Left ventricle myocardium superior (tissue), 1 donor: Measurements from ENCODE around the gene RTN4R. TPM values are rescaled to one million over a fixed set of nuclear protein-coding genes. Genes with fewer than 3 reads are reported as not detected.
"Not testable (repeated sequence)": the region's sequence is repeated elsewhere in the genome, so short reads cannot be mapped to it uniquely, and the experiment has no call there.

Experiments used
- ATAC-seq: fragments of 200-7000 bp; cut with Tn5 transposase; one replicate; pipeline ENCODE4 v1.9.1; 2020; ENCODE audit warnings: mild to moderate bottlenecking, moderate library complexity
- DNase-seq: peaks from one replicate; pipeline ENCODE4 v3.0.0-alpha.2; 2020
- intact Hi-C: fragments of 100-400 bp; cut with micrococcal nuclease; formaldehyde crosslinking; loops from one replicate; pipeline ENCODE4 v1.11.0; 2022
- total RNA-seq: library from RNA; stranded (reverse); fragmentation: NEBNext Ultra II Directional; extraction: Animal tissue kit (Norgen Biotek cat#: 25700); gene quantifications from one replicate; pipeline ENCODE4 v1.2.1, GENCODE V29; 2021
- donor health status: DM: no; HTN: yes; CAD: no; lungs with severe emphysema.

The RTN4R gene
- total RNA-seq, 1 donor from 2014 or later: 1.2 TPM

DNA sequence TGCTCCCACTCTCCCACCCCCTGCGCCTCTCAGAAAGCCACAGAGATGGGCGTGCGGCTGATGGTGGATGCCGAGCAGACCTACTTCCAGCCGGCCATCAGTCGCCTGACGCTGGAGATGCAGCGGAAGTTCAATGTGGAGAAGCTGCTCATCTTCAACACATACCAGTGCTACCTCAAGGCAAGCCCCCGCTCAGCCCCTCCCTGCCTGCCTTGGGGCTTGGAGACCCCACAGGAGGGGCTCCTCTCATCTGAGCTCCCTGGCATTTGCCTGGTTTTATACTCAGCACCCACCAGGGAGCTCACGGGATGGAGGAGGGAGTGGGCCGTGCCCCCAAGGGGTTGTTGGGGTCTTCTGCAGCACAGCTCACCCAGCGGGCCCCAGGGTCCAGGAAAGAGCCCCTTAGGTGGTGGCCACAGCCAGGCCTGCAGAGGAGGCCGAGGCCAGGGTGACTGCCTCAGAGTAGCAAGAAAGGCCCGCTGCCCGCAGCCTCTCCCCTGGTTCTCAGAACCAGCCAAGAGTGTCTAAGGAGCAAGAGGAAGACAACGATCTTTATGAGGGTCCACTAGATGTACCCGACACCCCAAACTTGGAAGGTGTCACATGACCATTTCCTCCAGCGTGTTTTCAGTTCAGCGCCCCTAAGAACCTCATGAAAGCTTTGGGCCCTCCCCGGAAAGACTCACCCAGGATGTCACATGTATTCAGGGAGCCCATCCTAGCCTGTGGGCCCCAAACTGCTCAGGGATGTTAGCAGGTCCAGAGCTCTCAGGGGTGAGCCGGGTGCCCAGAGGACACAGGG lies 38.7 kb upstream of the RTN4R start:
- intact Hi-C loops, ATAC-seq: not testable (repeated sequence)
- peak; percentile 12 for DNase-seq

DNA sequence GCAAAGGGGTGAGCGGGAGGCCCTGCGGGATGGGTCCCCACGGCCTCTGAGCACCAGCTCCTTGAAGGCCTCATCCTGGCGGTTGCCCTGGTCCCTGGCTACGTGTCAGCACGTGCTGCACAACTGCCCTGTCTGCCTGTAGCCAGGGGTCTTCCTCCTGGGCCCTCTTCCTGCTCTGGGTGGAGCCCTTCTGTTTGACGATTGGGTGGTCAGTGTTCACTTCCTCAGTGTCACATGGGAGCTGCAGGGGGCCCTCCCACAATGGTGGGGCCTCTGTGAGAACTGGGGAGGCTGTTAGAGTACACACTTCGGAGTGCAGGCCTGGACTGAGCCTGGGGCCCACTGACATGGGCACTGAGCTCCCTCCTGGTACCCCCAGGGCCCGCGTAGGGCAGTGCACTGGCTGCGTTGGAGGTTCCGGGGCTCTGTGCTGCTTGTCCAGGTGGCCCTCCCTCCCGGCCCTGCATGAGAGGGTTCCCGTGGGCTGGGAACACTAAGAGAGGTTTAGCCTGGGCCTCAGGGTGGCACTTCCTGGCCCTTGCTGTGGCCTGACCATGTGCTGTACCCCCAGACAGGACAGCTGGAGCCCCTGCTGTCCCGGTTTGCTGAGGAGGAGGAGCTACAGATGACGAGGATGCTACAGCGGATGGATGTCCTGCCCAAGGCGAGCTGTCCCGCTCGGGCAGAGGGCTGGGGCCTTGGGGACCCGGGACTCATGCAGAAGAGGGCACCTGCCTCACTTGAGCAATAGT lies 38.0 kb upstream of the RTN4R start:
- intact Hi-C loops: no loop called here
- DNase-seq: peak; percentile 23
- no peak for ATAC-seq

DNA sequence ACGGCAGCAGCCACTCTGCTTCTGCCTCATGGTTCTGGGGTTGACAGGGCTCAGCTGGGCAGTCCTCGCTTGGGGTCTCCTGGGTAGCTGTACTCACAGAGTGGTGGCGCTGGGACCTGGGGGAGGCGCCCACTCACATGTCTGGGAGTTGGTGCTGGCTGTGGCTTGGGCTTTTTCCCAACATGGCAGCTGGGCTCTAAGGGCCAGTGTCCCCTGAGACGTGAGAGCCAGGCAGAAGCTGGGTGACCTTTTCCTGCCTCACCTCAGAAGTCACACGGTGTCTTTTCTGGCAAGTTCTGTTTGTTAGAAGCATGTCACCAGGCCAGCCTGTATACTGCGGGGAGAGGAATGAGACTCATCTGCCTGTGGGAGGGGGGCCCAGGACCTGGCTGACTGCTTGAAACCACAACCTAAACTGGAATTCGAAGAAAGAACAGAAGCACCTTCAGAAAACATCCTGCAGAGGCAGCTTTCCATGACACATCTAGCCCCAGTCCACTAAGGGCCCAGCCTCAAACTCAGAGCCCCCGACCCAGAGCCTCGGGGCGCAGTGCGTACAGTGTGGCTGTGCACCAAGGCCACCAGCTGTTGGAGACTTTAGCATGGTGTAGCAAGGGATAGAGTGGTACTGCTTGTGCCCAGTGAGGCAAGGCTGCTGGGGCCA lies 37.2 kb upstream of the RTN4R start:
- ATAC-seq, intact Hi-C loops: not testable (repeated sequence)
- DNase-seq: peak; percentile 6

DNA sequence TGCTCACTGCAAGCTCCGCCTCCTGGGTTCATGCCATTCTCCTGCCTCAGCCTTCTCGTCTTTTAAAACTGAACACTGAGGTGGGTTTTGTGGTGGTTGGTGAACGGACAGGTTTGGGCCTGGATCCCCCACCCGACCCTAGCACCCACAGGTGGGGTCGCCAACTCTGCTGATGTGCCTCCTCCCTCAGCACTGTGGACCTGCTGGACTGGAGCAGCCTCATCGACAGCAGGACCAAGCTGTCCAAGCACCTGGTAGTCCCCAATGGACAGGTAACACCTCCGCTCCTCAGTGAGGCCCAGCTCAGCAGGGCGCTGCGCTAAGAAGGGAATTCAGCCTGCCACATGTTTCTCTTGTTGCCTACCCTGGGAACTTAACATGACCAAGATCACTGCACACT lies 36.5 kb upstream of the RTN4R start:
- no peak for ATAC-seq
- intact Hi-C loops: no loop called here
- DNase-seq: peak; percentile 5

DNA sequence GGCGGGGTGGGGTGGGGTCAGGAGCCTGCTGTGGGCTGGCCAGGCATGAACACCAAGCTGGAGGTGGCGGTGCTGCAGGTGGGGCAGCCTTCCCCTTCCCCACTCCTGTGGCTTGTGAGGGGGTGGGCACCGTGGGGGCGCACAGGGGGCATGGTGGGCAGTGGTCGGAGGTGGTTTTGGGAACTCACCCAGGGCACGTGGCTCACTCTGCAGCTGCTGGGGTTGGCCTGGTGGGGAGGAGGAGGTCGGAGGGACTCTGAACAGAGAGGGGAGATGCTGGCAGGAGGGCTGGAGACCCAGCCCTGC lies 35.1 kb upstream of the RTN4R start:
- DNase-seq: peak; percentile 9
- ATAC-seq: not testable (repeated sequence)

DNA sequence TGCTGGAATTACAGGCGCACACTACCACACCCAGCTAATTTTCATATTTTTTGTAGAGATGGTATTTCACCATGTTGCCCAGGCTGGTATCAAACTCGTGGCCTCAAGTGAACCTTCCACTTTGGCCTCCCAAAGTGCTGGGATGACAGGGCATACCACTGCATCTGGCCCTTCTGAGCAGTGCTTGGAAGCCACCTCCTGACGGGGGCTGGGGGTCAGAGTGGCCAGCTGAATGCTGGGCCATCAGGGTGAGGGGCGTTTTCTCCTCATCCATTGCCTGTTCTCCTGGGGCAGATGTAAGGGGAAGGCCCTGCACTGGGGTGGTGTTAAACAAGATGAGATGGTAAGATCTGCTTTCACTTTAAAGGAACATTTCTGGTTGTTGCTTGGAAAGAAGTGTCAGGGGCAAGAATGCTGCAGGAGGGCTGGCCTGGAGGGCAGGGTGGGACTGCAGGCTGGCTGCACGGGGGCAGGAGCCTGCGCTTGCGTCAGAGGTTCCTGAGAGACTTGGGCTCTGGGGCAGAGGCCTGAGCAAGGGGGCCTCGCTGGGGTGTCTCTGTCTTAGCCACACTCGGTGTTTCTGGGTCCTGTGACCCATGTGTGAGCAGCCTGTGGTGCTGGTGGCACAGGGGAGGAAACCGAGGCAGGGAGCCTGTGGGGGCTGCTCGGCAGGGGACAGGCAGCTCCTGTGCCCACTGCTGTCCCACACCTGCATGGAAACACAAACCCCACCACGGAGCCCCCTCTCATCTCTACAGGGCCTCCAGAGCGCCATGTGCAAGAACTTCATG lies 34.5 kb upstream of the RTN4R start:
- intact Hi-C loops: no loop called here
- DNase-seq: peak; percentile 5
- no peak for ATAC-seq

More for the DNA sequence above, 35.1 kb upstream of the RTN4R start:
- intact Hi-C loops: not testable (repeated sequence)

DNA sequence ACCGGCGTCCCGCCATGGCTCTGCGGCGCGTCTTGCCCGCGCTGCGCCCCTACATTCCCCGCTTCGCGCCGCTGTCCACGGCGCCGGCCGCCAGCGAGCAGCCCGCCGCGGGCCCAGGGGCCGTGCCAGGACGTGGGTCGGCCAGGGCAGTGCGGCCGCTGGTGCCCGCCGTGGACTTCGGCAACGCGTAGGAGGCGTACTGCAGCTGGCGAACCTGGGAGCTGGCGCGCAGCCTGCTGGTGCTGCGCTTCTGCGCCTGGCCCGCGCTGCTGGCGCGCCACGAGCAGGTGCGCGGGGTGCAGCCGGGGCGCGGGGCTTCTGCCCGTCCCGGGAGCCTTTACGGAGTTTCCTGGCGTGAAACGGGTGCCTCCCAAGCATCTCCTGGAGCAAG lies 31.6 kb upstream of the RTN4R start:
- ATAC-seq: peak; percentile 53
- DNase-seq: peak; percentile 64
- intact Hi-C loops: no loop called here

DNA sequence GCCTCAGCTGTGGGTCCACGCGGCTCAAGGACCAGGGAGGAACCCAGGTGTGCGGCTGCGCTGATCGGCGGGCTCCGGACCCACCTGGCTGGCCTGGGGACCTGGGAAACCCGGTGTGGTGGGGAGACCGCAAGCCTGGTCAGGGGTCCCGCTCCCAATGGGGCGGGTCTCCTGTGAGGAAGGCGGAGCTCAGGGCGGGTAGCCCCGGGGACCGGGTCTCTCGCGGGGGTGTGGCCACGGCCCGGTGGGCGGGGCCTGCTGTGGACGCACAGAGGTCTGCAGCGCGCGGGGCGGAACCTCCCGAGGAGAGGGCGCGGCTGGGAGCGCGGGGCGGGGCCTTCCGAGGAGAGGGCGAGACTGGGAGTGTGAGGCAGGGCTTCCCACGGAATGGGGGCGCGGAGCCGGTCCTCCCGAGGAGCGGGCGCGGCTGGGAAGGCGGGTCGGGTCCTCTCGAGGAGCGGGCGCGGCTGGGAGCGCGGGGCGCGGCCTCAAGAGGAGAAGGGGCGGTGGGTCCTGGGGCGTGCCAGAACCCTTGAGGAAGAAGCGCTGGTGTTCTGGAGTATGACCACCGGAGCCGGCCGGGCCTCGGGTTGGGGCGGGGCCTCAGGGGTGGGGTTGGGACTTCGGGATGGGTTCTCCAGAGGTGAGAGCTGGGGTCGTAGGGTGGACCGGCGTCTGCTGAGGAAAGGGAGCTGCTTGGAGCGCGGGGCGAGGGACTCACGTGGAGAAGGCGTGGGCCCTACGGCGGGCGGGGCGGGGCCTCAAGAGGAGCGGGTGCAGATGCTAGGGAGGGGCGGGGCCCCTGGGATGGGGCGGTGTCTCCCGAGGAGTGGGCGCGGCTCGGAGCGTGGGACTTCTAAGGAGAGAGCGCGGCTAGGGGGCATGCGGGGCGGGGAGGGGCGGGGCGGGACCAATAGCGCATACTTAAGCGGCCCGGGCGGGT lies 31.0 kb upstream of the RTN4R start:
- peak; percentile 94 for ATAC-seq
- peak; percentile 91 for DNase-seq
- intact Hi-C loops: no loop called here

DNA sequence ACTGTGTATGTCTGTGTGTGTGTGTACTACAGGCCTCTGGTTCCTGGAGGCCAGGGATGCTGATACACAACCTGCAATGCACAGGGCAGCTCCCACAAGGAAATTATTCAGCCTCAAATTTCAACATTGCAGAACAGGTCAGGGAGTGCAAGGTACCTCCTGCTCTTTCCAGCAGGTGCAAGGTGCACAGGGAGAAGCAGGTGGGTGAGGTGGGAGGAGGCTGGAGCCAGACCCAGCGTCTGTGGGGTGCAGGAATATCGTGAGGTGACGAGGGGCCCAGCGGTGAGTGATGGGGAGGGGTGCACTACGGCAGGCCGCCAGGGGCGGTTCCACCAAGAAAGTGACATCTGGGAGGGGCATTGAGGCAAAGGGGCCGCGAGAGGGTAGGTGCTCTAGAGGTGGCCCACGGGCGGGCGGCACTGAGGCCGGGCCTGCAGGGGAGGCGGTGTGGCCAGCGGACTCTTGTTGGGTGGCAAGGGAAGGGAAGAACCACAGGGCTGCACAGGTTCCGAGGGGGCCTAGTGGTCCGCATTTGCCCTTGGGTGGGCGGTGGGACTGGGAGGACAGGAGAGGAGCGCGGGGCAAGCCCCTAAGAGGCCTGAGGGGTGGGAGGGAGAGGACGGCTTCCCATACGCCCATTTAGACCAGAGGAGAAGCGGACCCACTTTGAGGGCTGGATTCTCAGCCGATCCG lies 30.1 kb upstream of the RTN4R start:
- intact Hi-C loops: no loop called here
- ATAC-seq (no peak), DNase-seq (no peak)

DNA sequence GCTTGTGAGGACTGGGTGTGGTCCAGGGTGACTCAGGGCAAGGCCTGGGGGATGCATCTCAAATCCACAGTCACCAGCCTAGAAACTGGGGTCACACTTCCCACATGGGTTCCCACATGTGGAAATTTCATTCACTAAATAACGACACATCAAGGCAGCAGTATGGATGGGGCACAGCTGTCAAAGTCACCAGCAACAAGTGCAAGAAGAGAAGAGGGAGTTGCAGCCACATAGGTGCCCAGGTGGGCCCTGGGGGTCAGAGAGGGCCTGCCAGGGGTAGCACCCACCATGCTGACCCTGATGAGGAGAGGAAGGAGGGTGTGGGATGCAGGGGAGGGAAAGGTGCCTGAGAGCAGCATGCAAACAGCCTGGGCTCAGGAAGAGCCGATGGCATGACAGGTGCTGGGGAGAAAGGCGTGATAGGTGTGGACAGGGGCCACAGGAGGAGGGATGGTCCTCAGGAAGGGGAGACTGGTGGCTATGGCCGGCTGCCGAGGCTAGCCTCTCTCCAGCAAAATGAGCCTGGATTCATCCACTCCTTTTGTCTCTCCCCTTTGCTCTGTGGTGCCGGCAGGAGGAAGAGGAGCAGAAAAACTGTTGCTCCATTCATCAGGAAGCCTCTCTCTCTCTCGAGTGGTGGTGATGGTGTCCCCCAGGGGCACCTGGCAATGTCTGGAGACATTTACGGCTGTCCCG lies 29.4 kb upstream of the RTN4R start:
- DNase-seq: no peak
- ATAC-seq: no peak
- intact Hi-C loops: no loop called here

DNA sequence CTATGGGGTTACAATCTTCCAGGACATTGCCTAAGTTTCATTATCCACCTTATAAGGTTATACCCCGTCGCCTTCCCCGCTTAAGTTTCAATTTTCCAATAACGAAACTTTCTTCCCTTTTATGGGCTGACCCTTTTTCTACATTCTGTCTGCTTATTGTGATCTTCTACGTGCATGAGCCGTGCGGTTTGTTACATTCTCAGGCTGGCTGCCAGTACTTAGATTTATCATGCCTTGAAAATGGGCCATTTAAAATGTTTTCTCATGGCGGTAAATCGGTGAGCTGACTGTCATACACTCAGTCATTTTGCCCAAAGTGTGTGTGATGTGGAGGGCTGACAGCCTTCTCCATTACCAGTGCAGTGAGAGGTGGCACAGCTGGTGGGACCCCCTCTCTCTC lies 28.5 kb upstream of the RTN4R start:
- intact Hi-C loops: no loop called here
- DNase-seq (no peak), ATAC-seq (no peak)

DNA sequence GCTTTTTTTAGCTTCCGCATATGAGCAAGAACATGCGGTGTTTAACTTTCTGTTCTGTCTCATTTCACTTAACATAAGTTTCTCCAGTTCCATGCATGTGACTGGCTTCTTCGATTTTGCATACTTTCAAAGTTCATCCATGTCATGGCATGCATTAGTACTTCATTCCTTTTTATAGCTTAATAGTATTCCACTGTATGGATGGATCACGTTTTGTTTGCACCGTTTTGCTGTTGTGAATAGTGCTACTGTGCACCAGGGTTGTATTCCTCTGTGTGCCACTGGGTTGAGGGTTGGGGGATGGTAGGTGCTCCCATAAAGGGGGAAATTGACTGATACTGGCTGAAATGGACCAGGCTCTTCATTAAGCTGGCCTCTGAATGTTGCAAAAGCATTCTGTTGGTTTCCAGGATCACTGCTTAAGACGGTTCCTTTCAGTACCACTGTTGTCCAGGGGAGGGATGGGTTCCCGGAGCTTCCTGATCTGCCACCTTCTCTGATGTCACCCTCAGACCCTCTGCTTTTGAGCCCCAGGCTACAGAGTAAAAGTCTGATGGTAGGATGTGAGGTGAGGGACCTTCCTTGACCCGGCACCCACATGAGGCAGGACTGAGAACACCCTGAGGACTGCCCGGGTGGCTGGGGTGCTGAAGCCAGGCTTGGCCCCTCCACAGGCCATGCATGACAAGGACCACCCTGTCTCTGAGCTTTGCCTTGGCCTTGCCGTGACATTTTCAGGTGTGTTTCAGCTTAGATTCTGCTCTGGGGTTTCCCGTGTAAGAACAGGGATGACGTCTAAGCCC lies 27.3 kb upstream of the RTN4R start:
- intact Hi-C loops: no loop called here
- ATAC-seq: no peak
- DNase-seq: no peak

DNA sequence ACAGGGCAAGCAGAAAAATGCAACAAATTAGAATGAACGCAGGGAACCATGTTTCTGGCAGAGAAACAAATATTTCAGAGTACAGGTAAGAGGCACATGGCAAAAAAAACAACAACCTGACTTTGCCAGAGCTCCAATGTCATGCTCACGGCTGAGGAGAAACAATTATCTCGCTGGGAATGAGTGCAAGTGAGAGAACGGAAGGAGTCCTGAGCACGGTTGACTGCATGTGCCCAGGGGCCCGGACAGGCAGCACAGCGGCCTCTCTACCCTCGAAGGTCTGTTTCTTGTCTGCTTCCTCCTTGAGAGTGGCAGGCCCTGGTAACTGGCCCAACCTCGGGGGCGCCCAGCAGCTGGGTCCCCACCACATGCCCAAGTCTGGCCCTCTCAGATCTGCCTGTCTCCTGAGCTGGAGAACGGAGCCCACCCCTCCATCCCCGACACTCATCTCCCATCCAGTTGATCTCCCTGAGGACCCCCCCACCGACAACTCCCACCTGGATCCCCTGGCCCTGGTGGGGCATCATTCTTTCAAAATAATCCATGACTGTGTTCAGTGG lies 24.6 kb upstream of the RTN4R start:
- no peak for ATAC-seq
- intact Hi-C loops: no loop called here
- no peak for DNase-seq

DNA sequence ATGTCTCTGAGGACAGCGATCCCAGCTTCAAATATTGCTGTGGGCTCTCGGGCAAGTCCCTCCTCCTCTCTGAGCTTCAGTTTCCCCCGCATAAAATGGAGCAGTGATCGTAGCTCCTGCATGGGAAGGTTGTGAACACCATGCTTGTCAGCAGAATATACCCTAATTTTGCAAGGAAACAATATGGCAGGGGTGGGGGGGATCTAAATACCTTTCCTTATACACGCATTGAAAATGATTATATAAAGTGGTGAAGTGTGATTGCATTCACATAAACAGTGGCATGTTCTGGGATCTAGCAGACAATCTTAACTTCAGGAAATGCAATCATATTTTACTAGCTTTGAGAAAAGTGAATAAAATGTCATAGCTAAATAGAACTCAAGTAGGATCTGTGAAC lies 24.0 kb upstream of the RTN4R start:
- DNase-seq (no peak), ATAC-seq (no peak)
- intact Hi-C loops: no loop called here

DNA sequence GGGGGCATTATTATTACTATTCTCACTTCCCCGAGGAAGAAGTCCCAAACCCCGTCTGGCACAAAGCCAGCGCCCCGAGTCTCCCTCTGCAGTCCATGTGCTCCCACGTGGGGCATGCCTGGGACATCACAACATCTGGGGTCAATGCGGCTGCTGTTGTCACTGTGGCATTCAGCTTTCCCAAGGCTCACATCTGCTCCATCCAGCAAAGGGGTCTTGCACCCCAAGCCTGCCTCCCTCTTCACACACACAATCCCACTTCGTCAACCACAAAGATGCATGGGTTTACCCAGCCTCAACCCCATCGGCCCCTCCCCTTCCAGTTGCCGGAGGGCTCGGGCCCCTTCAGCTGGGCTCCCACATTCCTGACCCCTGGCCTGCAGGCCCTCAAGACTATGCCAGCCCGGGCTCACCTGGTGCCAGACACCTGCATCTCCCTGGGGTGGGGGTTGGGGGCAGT lies 23.5 kb upstream of the RTN4R start:
- DNase-seq (no peak), ATAC-seq (no peak)
- intact Hi-C loops: no loop called here

DNA sequence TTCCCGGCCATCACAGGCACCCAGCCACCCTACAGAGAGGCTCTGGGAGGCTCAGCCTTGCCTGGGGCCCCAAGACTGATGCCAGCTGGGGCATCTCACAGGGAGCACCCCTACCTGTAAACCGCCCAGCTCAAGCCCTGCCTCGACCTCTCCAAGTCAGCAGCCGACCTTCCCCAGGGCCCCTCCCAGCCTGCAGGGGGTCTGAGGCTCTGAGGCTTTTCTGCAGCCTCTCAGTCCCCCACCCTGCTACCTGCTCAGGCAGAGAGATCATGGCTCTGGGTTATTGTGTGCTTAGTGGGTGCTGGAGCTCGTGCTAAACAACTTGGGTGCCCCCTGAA lies 23.1 kb upstream of the RTN4R start:
- intact Hi-C loops: no loop called here

More for the DNA sequence above, 23.1 kb upstream of the RTN4R start:
- ATAC-seq: no peak
- no peak for DNase-seq
